ENCODE results near the gene TNS3.
"Not testable (repeated sequence)": the region's sequence is repeated elsewhere in the genome, so short reads cannot be mapped to it uniquely, and the experiment has no call there.

TNS3 gene

GRCh38 chr7:47542051-47542450, 39.9 kb downstream of the TNS3 start:
- Histone ChIP-seq H2AFZ (ENCODE audit: low read length) (no peak overlapping the region), H3K4me1 (ENCODE audit: low read length) (no peaks in the 10 kb centered on the region), H3K4me3 (ENCODE audit: low read length) (no peak overlapping the region), H3K4me2 (ENCODE audit: low read depth, low read length) (no peak overlapping the region), H3F3A (ENCODE audit: insufficient read depth, low read length) (no peaks in the 10 kb centered on the region), H4K20me1 (ENCODE audit: insufficient read depth, low read length) (no peaks in the 10 kb centered on the region), H3K9me2 (replicated peaks; ENCODE audit: insufficient read depth, low read length) (no peaks in the 10 kb centered on the region), H3K79me2 (ENCODE audit: low read length) (peaks cover 39% of the 10 kb centered on the region), H3K27ac (ENCODE audit: low read length) (no peak overlapping the region), H3K9ac (ENCODE audit: low read length) (no peak overlapping the region), H3K9me3 (replicated peaks; ENCODE audit: insufficient read depth, low read length) (no peaks in the 10 kb centered on the region), H3K27me3 (replicated peaks; ENCODE audit: insufficient read depth, low read length) (no peaks in the 10 kb centered on the region), H3K36me3 (replicated peaks; ENCODE audit: insufficient read depth, low read length) (no peaks in the 10 kb centered on the region)
- no peak for DNase-seq
- no peak for TF ChIP-seq CTCF (IDR thresholded peaks at IDR 0.05; ENCODE audit: low read length)
- no peak for TF ChIP-seq EZH2phosphoT487 (IDR thresholded peaks at IDR 0.05; ENCODE audit: low read length)
- TF ChIP-seq EZH2 (optimal IDR thresholded peaks at IDR 0.05; ENCODE audit: low read depth, low read length), result no peak

- H3K27ac ChIP-seq (ENCODE audit: low read length); H4K20me1 ChIP-seq (ENCODE audit: insufficient read depth, low read length); H2AFZ ChIP-seq (ENCODE audit: low read length); H3K36me3 ChIP-seq (replicated peaks; ENCODE audit: insufficient read depth, low read length); H3K27me3 ChIP-seq (replicated peaks; ENCODE audit: insufficient read depth, low read length); H3K9ac ChIP-seq (ENCODE audit: low read length); DNase-seq; H3K4me1 ChIP-seq (ENCODE audit: low read length); H3K4me3 ChIP-seq (ENCODE audit: low read length); H3K9me2 ChIP-seq (replicated peaks; ENCODE audit: insufficient read depth, low read length); H3F3A ChIP-seq (ENCODE audit: insufficient read depth, low read length); H3K9me3 ChIP-seq (replicated peaks; ENCODE audit: insufficient read depth, low read length); H3K4me2 ChIP-seq (ENCODE audit: low read depth, low read length): not testable (repeated sequence)
- peaks cover 39% of the 10 kb centered on the region for H3K79me2 ChIP-seq (ENCODE audit: low read length)
These were observed 40.4 kb downstream of the TNS3 start for GRCh38 chr7:47541485-47541884.

- H3F3A ChIP-seq (ENCODE audit: insufficient read depth, low read length), result no peaks in the 10 kb centered on the region
- H3K27me3 ChIP-seq (replicated peaks; ENCODE audit: insufficient read depth, low read length), result no peaks in the 10 kb centered on the region
- peaks cover 34% of the 10 kb centered on the region for H3K79me2 ChIP-seq (ENCODE audit: low read length)
- no peaks in the 10 kb centered on the region for H4K20me1 ChIP-seq (ENCODE audit: insufficient read depth, low read length)
- H3K4me3 ChIP-seq (ENCODE audit: low read length), result no peak overlapping the region
- DNase-seq, result no peak
- no peak overlapping the region for H3K4me2 ChIP-seq (ENCODE audit: low read depth, low read length)
- no peak overlapping the region for H3K9ac ChIP-seq (ENCODE audit: low read length)
- H3K36me3 ChIP-seq (replicated peaks; ENCODE audit: insufficient read depth, low read length), result no peaks in the 10 kb centered on the region
- no peak overlapping the region for H2AFZ ChIP-seq (ENCODE audit: low read length)
- H3K9me3 ChIP-seq (replicated peaks; ENCODE audit: insufficient read depth, low read length), result no peaks in the 10 kb centered on the region
- H3K27ac ChIP-seq (ENCODE audit: low read length), result no peak overlapping the region
- TF ChIP-seq EZH2 (optimal IDR thresholded peaks at IDR 0.05; ENCODE audit: low read depth, low read length), result no peak
- TF ChIP-seq CTCF (IDR thresholded peaks at IDR 0.05; ENCODE audit: low read length), result no peak
- no peak for TF ChIP-seq EZH2phosphoT487 (IDR thresholded peaks at IDR 0.05; ENCODE audit: low read length)
- H3K4me1 ChIP-seq (ENCODE audit: low read length), result no peaks in the 10 kb centered on the region
- H3K9me2 ChIP-seq (replicated peaks; ENCODE audit: insufficient read depth, low read length), result no peaks in the 10 kb centered on the region
These were observed 41.2 kb downstream of the TNS3 start for GRCh38 chr7:47540387-47541350.

- no peaks in the 10 kb centered on the region for H3K27me3 ChIP-seq (replicated peaks; ENCODE audit: insufficient read depth, low read length)
- no peaks in the 10 kb centered on the region for H3K36me3 ChIP-seq (replicated peaks; ENCODE audit: insufficient read depth, low read length)
- H3K4me1 ChIP-seq (ENCODE audit: low read length), result no peaks in the 10 kb centered on the region
- H3K4me2 ChIP-seq (ENCODE audit: low read depth, low read length), result no peak overlapping the region
- no peaks in the 10 kb centered on the region for H3F3A ChIP-seq (ENCODE audit: insufficient read depth, low read length)
- H3K9me3 ChIP-seq (replicated peaks; ENCODE audit: insufficient read depth, low read length), result no peaks in the 10 kb centered on the region
- no peak for DNase-seq
- TF ChIP-seq EZH2phosphoT487 (IDR thresholded peaks at IDR 0.05; ENCODE audit: low read length) (no peak), EZH2 (optimal IDR thresholded peaks at IDR 0.05; ENCODE audit: low read depth, low read length) (no peak), CTCF (IDR thresholded peaks at IDR 0.05; ENCODE audit: low read length) (no peak)
- no peaks in the 10 kb centered on the region for H4K20me1 ChIP-seq (ENCODE audit: insufficient read depth, low read length)
- H3K4me3 ChIP-seq (ENCODE audit: low read length), result no peak overlapping the region
- H3K9ac ChIP-seq (ENCODE audit: low read length), result no peak overlapping the region
- H2AFZ ChIP-seq (ENCODE audit: low read length), result no peak overlapping the region
- H3K9me2 ChIP-seq (replicated peaks; ENCODE audit: insufficient read depth, low read length), result no peaks in the 10 kb centered on the region
- H3K79me2 ChIP-seq (ENCODE audit: low read length), result peaks cover 32% of the 10 kb centered on the region
- H3K27ac ChIP-seq (ENCODE audit: low read length), result no peak overlapping the region
These were observed 41.9 kb downstream of the TNS3 start for GRCh38 chr7:47540053-47540386.
